ENCODE measurements around the gene OSTM1. TPM values are rescaled to one million over a fixed set of nuclear protein-coding genes. Genes with fewer than 3 reads are reported as not detected.

OSTM1 gene
- polyA plus RNA-seq, 1 donor (not counting 4 experiments of a cell fraction or from before 2014, with no cell fraction given): 71.3 TPM

GRCh38 chr6:108083349-108083748 lies 8.8 kb upstream of the OSTM1 start:
- Histone ChIP-seq H2AFZ (ENCODE audit: control insufficient read depth, low read length) (no peak overlapping the region), H3K9me1 (ENCODE audit: control insufficient read depth, extremely low read depth, insufficient read depth, low read length) (no peaks in the 10 kb centered on the region), H3K27ac (ENCODE audit: control insufficient read depth, insufficient read depth, low read length) (no peak overlapping the region), H3K36me3 (ENCODE audit: control insufficient read depth in 2 of 2, extremely low read depth in 1 of 2, insufficient read depth in 2 of 2, low read length in 2 of 2) (no peaks in the 10 kb centered on the region), H3K9ac (ENCODE audit: control insufficient read depth, extremely low read depth, insufficient read depth, low read length) (no peak overlapping the region), H3K27me3 (ENCODE audit: control insufficient read depth, extremely low read depth, insufficient read depth, low read length) (no peaks in the 10 kb centered on the region), H3K4me2 (ENCODE audit: control insufficient read depth, extremely low read depth, insufficient read depth, low read depth, low read length) (no peak overlapping the region), H4K20me1 (ENCODE audit: control insufficient read depth, extremely low read depth, insufficient read depth, low read length) (no peaks in the 10 kb centered on the region), H3K4me3 (ENCODE audit: control insufficient read depth in 2 of 3, extremely low read depth in 1 of 3, insufficient read depth in 2 of 3, low read depth in 1 of 3, low read length in 3 of 3) (no peak overlapping the region), H3K4me1 (ENCODE audit: control insufficient read depth, extremely low read depth, insufficient read depth, low read length) (peaks cover 2% of the 10 kb centered on the region), H3K9me3 (ENCODE audit: control insufficient read depth, low read depth, low read length) (no peaks in the 10 kb centered on the region), H3K79me2 (ENCODE audit: control insufficient read depth, insufficient read depth, low read length) (no peaks in the 10 kb centered on the region)
- dilution Hi-C loops (cut with MboI; ENCODE audit: extremely low pct_ligation_motif_present, low sequenced_read_pairs): no loop called here
- no peak for TF ChIP-seq EZH2 (IDR thresholded peaks at IDR 0.05; ENCODE audit: low read length)
- no peak for TF ChIP-seq CTCF (optimal IDR thresholded peaks at IDR 0.05 in 1 of 3, IDR thresholded peaks at IDR 0.05 in 1 of 3, conservative IDR thresholded peaks at IDR 0.05 in 1 of 3; ENCODE audit: extremely low read depth in 1 of 3, insufficient read depth in 2 of 3, low read length in 3 of 3)
- DNase-seq (ENCODE audit: low read depth, low spot score) (no peak), FAIRE-seq (no peak)

GRCh38 chr6:108082539-108082938 lies 8.0 kb upstream of the OSTM1 start:
- H3K9ac ChIP-seq (ENCODE audit: control insufficient read depth, extremely low read depth, insufficient read depth, low read length): no peak overlapping the region
- TF ChIP-seq CTCF (optimal IDR thresholded peaks at IDR 0.05 in 1 of 3, IDR thresholded peaks at IDR 0.05 in 1 of 3, conservative IDR thresholded peaks at IDR 0.05 in 1 of 3; ENCODE audit: extremely low read depth in 1 of 3, insufficient read depth in 2 of 3, low read length in 3 of 3): no peak
- TF ChIP-seq EZH2 (IDR thresholded peaks at IDR 0.05; ENCODE audit: low read length): no peak
- H3K4me1 ChIP-seq (ENCODE audit: control insufficient read depth, extremely low read depth, insufficient read depth, low read length): peaks cover 2% of the 10 kb centered on the region
- H3K9me1 ChIP-seq (ENCODE audit: control insufficient read depth, extremely low read depth, insufficient read depth, low read length): no peaks in the 10 kb centered on the region
- H3K4me3 ChIP-seq (ENCODE audit: control insufficient read depth in 2 of 3, extremely low read depth in 1 of 3, insufficient read depth in 2 of 3, low read depth in 1 of 3, low read length in 3 of 3): no peak overlapping the region
- H3K9me3 ChIP-seq (ENCODE audit: control insufficient read depth, low read depth, low read length): no peaks in the 10 kb centered on the region
- dilution Hi-C loops (cut with MboI; ENCODE audit: extremely low pct_ligation_motif_present, low sequenced_read_pairs): no loop called here
- H3K79me2 ChIP-seq (ENCODE audit: control insufficient read depth, insufficient read depth, low read length): no peaks in the 10 kb centered on the region
- H3K4me2 ChIP-seq (ENCODE audit: control insufficient read depth, extremely low read depth, insufficient read depth, low read depth, low read length): no peak overlapping the region
- no peaks in the 10 kb centered on the region for H3K36me3 ChIP-seq (ENCODE audit: control insufficient read depth in 2 of 2, extremely low read depth in 1 of 2, insufficient read depth in 2 of 2, low read length in 2 of 2)
- FAIRE-seq: no peak
- no peak overlapping the region for H2AFZ ChIP-seq (ENCODE audit: control insufficient read depth, low read length)
- H3K27ac ChIP-seq (ENCODE audit: control insufficient read depth, insufficient read depth, low read length): no peak overlapping the region
- H4K20me1 ChIP-seq (ENCODE audit: control insufficient read depth, extremely low read depth, insufficient read depth, low read length): no peaks in the 10 kb centered on the region
- DNase-seq (ENCODE audit: low read depth, low spot score): no peak
- no peaks in the 10 kb centered on the region for H3K27me3 ChIP-seq (ENCODE audit: control insufficient read depth, extremely low read depth, insufficient read depth, low read length)

Data from keratinocyte (primary cell).